EL (cell line): ENCODE data around the gene CCL14.
A peak's percentile ranks its signal among the peaks of the same experiment; 100 is the strongest.
"Not testable (repeated sequence)": the region's sequence is repeated elsewhere in the genome, so short reads cannot be mapped to it uniquely, and the experiment has no call there.

Source experiments
- DNase-seq: peaks from one replicate; pipeline ENCODE4 v3.0.0-alpha.2; 2016

Gene CCL14

DNA sequence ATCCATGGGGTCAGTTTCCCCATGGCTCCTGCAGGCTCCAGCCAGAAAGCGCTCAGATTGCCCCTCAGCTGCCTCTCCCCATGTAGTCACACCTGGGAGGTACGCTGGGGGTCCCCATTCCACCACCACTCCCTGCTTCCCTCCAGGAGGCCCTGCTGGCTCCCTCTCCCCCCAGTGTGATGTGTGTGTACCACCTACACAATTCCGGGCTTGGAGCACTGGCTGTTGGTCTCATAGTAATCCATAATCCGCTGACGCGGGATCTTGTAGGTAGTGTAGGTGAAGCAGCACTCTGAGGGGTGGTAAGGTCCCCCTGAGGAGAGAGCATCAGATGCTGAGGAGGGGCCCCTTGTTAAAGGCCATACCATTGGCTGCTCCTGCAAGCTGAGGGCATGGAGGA, 2.4 kb downstream of the CCL14 start:
- no peak for DNase-seq

GRCh38 chr17:35982409-35983191, 3.9 kb downstream of the CCL14 start:
- DNase-seq, result no peak

DNA sequence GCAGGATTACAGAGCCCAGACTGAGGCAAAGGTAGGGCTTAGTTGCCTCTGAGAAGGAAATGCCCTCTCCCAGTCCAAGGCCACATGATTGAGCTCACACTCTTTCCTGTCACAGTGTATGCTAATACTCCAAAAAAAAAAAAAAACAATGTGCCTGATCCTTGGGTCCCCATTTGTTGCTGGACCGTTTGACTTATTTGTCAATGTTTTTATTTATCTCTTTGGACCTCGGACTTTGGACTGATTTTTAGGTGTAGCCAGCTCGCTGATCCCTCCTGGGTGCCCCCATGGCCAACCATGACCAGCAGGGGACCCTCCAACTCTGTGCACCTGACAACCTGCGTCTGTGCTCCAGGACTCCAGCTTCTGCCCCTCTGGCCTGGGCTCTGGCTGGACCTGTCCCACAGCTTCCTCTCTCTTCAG, 4.6 kb downstream of the CCL14 start:
- DNase-seq, result no peak

DNA sequence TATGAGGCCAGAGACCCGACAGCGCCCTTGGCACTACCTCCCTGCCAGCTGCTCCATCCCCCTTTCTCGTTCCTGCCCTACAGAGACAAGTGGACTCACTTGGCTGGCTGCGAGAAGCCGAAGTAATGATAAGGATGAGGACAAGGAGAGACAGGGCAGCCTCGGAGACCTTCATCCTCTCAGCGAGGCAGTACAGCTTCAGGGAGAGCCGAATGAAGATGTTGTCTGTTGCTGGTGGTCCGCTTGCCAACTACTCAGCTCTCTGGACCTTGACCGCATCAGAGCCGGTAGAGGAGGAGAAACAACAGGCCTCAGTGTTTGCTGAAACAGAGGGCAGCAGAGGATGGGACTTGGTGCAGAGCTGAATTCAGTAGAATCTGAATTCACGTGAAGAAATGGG, 5.3 kb downstream of the CCL14 start, which contains the start of gene CCL16:
Gene CCL16 (minus strand): TSS at position 252 of the 400 bp plus-strand sequence. CDS start 77 bp downstream, at position 175.
- no peak for DNase-seq

DNA sequence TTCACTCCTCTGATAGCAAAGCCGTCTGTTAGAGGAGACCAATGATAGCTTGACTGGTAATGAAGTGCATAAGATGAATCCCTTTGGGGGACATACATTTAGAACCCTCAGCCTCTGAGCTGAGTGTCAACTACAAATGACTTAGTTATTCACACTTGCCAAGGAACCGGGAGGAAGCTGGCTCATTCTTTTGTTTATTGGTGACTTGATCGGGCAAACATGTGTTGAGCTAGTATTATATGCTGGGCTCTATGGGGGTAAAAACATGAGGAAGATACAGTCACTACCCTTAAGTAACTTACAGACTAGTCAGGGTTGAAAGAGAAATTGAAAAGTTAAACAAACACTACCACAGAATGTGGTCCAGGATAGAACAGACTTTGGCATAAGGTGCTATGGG, 8.2 kb downstream of the CCL14 start:
- DNase-seq, result no peak

DNA sequence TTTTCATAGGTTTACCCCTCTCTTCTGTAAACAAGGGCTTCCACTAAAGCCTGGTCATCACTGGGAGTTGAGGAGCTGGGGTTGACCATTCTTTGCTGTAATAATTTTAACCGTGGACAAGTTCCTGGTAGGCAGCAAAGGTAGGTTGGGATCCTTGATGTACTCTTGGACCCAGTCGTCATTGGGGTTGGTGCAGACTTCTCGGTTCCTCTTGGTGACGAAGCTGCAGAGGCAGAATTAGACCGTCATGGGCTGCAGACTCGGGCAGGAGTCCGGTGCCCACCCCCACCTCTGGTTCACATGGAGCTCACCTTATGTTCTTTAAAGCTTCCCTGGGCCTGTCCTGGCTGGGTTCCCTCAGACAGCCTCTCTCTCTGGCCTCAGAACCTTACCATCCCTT, 9.0 kb downstream of the CCL14 start:
- DNase-seq, result no peak

- peak; percentile 30 for DNase-seq
Measured at GRCh38 chr17:35973333-35974260, 12.9 kb downstream of the CCL14 start.

DNA sequence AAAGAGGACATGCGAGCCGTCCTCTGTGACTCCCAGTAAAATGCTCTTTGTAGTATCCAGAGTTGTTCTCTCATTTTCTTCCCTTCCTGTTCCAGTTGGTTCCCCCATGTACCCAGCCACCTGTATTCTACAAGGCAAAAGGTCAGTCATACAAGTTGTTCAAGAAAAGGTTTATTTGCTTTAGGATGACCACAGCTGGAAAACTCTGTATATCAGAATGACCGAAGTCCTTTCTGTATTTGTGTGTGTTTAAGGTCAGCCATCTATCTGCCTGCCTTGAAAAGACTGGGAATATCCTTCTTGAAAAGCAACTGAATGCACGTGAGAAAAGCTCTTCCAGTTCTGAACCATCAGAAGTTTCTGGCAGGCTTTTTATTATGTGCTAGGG, 13.6 kb downstream of the CCL14 start:
- no peak for DNase-seq

GRCh38 chr17:35972535-35972934, 14.0 kb downstream of the CCL14 start:
- DNase-seq, result no peak

- DNase-seq, result no peak
Measured at GRCh38 chr17:35972066-35972465, 14.5 kb downstream of the CCL14 start.

GRCh38 chr17:35969558-35970380, 16.8 kb downstream of the CCL14 start:
- DNase-seq, result peak; percentile 71

- no peak for DNase-seq
Measured at GRCh38 chr17:35968520-35969054, 17.9 kb downstream of the CCL14 start.

DNA sequence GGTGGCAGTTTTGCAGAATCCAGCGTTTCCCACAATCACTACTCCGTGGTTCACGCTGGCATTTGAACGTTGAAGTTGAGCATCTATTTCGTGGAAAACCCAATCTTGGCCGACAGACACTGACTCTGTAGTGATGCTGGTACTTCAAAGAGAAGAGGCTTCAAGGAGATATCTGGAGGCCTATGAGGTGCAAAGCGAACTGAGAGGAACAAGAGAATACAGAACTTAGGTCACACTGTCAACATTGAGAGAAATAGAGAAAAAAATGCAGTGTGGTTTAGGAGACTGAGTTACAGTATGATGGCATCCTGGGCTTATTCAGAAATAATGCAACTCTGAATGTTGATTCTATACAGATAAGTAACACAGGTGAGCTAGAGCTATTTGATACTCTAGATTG, 21.3 kb downstream of the CCL14 start:
- no peak for DNase-seq

- no peak for DNase-seq
Measured at GRCh38 chr17:35963663-35964062, 22.9 kb downstream of the CCL14 start.

DNA sequence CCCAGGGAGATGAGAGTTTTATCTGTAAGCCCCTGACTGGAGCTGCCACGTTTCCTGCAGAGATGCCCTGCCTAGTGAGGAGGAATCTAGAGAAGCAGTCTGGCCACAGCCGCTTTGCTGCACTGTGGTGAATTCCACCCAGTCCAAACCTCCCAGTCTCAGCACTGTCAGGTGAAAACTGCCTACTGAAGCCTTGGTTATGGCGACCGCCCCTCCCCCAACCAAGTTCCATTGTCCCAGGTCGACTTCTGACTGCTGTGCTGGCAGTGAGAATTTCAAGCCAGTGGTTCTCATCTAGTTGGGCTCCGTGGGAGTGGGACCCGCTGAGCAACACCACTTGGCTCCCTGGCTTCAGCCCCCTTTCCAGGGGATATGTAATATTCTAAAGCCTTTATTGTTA, 32.8 kb downstream of the CCL14 start:
- no peak for DNase-seq

DNA sequence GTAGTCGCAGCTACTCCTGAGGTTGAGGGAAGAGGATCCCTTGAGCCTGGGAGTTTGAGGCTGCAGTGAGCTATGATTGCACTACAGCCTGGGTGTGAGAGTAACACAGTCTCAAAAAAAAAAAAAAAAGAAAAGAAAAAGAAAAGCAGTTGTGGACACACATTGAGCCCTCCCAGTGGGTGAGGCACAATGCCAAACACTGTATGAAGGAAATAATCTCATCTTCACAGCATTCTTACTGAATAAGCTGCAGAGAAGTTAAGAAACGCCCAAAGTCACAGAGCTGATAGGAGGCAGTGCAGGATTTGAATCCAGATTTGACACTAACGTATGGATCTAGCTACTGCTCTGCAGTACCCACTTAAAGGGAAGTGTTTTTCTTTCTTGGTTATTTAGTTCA, 37.1 kb downstream of the CCL14 start:
- DNase-seq, result no peak

DNA sequence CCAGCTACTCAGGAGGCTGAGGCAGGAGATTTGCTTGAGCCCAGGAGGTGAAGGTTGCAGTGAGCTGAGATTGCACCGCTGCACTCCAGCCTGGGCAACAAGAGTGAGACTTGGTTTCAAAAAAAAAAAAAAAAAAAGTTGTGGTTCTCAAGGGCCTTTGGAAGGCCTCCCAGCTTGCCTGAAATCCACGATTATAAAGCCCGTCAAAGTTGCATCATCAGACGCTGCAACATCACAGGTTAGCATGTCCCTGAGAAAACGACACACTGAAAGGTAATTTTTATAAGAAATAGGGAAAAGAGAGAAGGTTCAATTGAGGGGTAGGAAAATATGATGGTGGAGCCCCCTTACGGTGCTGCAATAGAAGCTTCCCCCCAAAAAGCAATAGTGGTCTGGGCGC, 38.4 kb downstream of the CCL14 start:
- DNase-seq, result no peak

- peak; percentile 57 for DNase-seq
Measured at GRCh38 chr17:35947156-35947585, 39.4 kb downstream of the CCL14 start.

- peak; percentile 47 for DNase-seq
Measured at GRCh38 chr17:35944151-35944550, 42.4 kb downstream of the CCL14 start.

DNA sequence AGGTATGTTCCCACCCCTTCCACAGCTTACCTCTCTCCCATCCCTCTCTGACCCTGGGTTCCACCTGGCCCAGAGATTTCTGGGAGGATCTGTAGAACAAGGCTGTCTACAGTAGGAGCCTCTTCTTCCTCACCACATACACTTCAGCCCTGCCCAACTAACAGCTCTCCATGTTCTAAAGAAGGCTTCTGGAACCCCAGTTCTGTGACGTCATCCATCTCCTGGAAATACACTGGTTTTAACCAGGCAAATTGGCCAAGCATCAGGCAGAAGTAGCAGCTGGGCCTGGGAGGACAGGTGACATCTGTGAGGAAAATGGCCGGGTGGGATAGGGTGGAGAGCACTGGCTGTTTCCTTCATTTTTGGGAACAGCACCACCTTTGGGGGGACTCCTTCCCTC, 43.0 kb downstream of the CCL14 start, which contains the start of gene LYZL6:
Gene LYZL6 (minus strand): TSS at position 177 of the 400 bp plus-strand sequence. CDS start 4,357 bp downstream, outside the sequence.
- no peak for DNase-seq

DNA sequence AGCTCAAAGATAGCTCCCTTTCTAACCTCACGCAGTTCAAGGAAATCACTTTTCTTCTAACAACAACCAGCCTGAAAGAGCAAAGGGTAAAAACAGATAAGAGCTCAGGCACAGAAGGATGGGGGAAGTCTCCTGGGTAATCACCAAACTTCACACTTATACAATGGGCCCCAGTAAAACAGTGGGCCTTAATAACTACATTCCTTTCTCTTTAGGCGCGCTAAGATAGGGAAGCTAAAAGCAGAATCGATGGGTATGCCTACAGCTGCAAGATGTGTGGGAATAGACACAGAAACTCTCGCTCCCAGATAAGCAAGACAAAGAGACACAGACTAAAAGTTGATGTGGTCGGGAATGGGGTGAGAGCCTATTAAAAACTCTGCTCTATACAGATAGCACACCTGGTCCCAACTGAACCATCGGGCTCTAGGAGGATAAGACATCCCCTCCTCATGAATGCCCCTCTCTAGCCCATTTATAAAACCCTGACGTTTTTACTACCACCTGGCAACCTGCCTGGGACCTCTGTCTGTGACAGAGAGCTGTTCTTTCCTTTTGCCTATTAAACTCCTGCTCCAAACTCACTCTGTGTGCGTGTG, 43.8 kb downstream of the CCL14 start:
- DNase-seq, result no peak

- DNase-seq, result not testable (repeated sequence)
Measured at GRCh38 chr17:35938492-35938891, 48.0 kb downstream of the CCL14 start.
